Middle frontal gyrus (tissue), 1 donor: ENCODE results near the gene VAT1.

Experiments
- DNase-seq: peaks from one replicate; pipeline ENCODE4 v3.0.0-alpha.2; 2015; ENCODE audit warnings: low spot score; ENCODE audit errors: extremely low spot score

Gene VAT1

GRCh38 chr17:43027091-43028032 is 5.2 kb upstream of the VAT1 start:
- DNase-seq: no peak

DNA sequence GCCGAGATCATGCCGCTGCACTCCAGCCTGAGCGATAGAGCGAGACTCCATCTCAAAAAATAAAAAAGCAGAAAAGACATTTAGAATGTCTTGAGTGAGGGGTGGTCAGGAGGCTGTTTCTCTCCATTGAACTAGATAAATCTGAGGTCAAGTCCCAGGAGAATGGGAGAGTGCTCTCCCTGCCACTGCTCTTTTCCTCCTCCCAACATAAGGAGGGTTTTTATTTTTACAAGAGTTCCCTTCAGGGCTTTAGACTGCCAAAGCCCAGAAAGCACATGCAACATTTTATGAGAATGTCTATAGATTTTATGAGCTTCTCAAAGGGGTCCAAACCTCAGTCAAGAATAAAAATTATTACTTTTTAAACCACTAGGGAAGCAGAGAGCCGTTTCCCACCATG is 4.4 kb upstream of the VAT1 start:
- no peak for DNase-seq

GRCh38 chr17:43025766-43026537 is 3.8 kb upstream of the VAT1 start:
- DNase-seq: no peak

- no peak for DNase-seq
Observed at GRCh38 chr17:43025290-43025657, 3.1 kb upstream of the VAT1 start.

GRCh38 chr17:43024407-43025289 is 2.5 kb upstream of the VAT1 start, which contains the start of gene RND2:
Gene RND2, plus strand, starts transcription at chr17:43025231. Its CDS starts 117 bp downstream, at chr17:43025348.
- DNase-seq: peak; percentile 78

GRCh38 chr17:43020789-43021740 is 1.1 kb downstream of the VAT1 start:
- DNase-seq: no peak

DNA sequence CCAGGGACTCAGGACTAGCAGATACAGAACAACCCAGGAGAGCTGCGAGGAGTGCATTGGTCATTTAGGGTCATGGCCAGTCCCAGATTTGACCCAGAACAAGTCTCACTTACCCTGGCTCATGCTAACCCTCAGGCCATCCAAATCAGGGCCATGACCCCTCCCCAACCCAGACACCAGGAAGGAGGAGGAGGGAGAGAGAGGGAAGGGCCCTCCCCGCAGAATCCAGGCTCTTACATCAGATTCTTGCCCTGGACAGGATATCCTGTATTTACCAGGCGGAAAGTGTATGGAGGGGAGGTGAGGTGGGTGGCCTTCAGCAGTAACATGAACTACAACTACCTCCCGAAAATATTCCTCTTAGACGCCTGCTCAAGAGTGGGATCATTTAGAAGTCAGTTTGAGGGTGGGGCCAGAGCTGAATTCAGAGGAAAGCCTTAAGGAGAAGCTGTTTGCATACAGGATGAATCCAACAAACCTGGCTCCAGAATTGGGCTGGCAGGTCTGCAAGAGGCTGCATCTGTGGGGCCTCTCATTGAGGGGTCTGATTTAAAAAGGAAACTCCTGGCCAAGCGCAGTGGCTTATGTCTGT is 2.1 kb downstream of the VAT1 start:
- no peak for DNase-seq

GRCh38 chr17:43019418-43019817 is 2.8 kb downstream of the VAT1 start:
- no peak for DNase-seq

DNA sequence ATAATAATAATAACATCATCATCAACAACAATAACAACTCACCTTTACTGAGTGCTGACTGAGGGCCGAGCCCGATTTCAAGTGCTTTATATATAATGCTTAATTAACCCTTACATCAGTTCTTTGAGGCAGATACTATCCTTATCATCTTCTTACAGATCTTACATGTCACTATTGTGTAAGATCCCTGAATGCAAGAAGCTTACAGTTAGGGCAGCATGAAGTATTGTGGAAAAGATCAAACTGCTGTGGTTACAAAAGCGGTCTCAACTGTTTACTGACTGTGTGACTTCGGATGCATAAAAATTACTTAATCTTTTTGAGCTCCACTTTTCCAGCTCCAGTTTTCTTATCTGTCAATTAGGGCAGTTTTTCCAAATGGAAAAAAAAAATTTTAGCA is 3.3 kb downstream of the VAT1 start:
- no peak for DNase-seq

- no peak for DNase-seq
Observed at GRCh38 chr17:43018008-43018853, 4.0 kb downstream of the VAT1 start.

DNA sequence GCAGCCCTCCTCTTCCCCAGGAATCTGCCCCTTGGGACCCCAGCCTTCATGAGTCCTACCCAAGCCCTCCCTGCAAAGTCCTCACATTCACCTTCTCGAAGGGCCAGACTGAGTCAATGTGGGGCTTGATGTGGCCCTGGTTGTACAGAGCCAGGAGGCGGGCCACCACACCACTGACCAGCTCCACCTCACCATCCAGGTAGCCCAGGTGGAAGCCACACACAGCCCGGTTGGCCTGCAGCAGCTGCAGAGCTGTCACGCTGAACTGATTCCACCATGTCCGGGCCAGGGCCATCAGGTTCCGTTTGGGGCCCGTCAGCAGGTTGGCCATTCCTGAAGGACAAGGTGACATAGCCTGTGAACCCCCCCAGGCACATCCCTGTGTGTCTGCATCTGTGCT is 6.0 kb downstream of the VAT1 start:
- no peak for DNase-seq

DNA sequence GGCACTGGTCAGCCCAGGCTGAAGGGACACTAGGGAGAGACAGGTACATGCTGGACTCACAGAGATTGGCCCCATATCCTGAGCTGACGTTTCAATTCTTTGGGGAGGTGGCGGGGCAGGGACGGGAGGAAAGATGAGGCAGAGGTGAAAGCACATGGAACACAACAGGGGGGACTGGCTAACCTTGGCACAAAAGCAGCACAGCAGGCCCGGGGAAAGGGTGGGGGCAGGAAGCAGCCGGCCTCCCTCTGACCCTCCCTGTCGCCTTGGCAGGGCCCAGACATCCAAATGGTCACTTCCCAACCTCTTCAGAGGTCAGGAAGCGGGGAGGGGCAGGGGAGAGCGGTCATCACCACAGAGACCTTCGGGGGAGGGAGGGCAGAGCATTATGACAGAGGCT is 6.6 kb downstream of the VAT1 start:
- no peak for DNase-seq

GRCh38 chr17:43014649-43015542 is 7.3 kb downstream of the VAT1 start:
- DNase-seq: no peak

DNA sequence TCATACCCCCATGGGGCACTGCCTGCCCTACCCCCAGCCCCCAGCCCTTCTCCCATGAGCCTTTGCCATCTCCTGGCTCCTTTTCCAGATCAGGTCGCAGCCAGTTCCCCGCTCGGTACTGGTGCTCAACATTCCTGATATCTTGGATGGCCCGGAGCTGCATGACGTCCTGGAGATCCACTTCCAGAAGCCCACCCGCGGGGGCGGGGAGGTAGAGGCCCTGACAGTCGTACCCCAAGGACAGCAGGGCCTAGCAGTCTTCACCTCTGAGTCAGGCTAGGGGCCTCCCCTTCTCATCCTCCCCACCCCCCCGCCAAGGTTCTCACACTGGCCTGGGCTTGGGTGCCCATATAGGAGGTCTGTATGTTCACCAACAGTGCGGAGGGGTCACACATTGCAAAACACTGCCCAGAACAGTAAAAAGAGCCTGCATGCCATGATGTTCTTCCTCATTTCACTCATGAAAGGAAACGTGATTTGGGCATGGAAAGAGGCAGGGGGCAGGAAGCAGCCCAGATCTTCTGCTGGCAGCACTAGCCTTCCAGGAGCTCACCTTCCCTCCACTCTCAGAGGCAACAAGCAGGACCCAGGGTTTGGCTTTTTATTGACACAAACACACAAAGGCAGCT is 8.1 kb downstream of the VAT1 start:
- no peak for DNase-seq

- no peak for DNase-seq
Observed at GRCh38 chr17:43013296-43013695, 8.9 kb downstream of the VAT1 start.

DNA sequence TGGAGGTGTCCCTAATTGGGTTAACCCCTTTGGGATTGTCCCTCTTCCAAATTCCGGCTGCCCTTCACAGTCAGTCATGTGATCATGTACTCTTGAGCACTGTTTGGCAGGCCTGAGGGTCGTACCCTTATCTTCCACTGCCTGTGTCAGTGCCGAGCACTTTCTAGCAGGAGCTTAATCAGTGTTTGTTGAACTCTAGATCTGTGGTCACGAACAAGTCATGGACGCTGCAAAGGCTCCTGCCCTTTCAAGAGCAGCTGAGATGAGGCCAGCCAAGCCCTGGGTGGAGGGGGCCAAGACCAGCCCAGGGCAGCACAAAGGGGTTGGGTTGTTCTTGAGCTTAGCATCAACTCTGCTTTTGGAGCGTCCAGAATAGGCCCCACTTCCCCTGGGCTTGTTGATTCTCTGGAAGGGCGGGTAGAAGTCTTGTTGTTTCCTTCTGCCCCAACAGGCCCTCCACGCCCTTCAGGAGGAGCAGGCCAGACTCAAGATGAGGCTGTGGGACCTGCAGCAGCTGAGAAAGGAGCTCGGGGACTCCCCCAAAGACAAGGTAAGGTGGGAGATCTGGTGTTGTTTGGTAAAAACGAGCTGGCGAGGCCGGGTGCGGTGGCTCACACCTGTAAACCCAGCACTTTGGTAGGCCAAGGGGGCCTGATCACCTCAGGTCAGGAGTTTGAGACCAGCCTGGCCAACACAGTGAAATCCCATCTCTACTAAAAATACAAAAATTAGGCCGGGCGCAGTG is 10.3 kb downstream of the VAT1 start:
- no peak for DNase-seq
